HG03457 (cell line): ENCODE measurements around the gene DNAJC13.
"Not testable (repeated sequence)": the region's sequence is repeated elsewhere in the genome, so short reads cannot be mapped to it uniquely, and the experiment has no call there.

Experiments
- ATAC-seq: cut with Tn5 transposase; IDR thresholded peaks from one replicate; pipeline ENCODE4 v1.9.1; 2021; ENCODE audit warnings: moderate number of reproducible peaks; ENCODE audit not compliant: unreplicated experiment

The DNAJC13 gene

GRCh38 chr3:132416807-132417694 is at the start of gene DNAJC13:
Gene DNAJC13, plus strand, starts transcription at chr3:132417502. Its CDS starts 17,049 bp downstream, at chr3:132434551.
- peak; percentile 75 for ATAC-seq

- no peak for ATAC-seq
Observed at GRCh38 chr3:132368515-132368914, 48.8 kb upstream of the DNAJC13 start.

- no peak for ATAC-seq
Observed at GRCh38 chr3:132368962-132369361, 48.3 kb upstream of the DNAJC13 start.

GRCh38 chr3:132376945-132377354 is 40.4 kb upstream of the DNAJC13 start:
- not testable (repeated sequence) for ATAC-seq

- ATAC-seq = no peak
Observed at GRCh38 chr3:132378048-132378762, 39.1 kb upstream of the DNAJC13 start.

- no peak for ATAC-seq
Observed at GRCh38 chr3:132378846-132379245, 38.5 kb upstream of the DNAJC13 start.

GRCh38 chr3:132380920-132381319 is 36.4 kb upstream of the DNAJC13 start:
- no peak for ATAC-seq

GRCh38 chr3:132381348-132381944 is 35.9 kb upstream of the DNAJC13 start:
- no peak for ATAC-seq

GRCh38 chr3:132382267-132382666 is 35.0 kb upstream of the DNAJC13 start:
- ATAC-seq = no peak

- ATAC-seq = no peak
Observed at GRCh38 chr3:132382688-132383194, 34.6 kb upstream of the DNAJC13 start.

- no peak for ATAC-seq
Observed at GRCh38 chr3:132386259-132386658, 31.0 kb upstream of the DNAJC13 start.

- not testable (repeated sequence) for ATAC-seq
Observed at GRCh38 chr3:132392675-132393074, 24.6 kb upstream of the DNAJC13 start.

GRCh38 chr3:132394320-132394719 is 23.0 kb upstream of the DNAJC13 start:
- no peak for ATAC-seq

- ATAC-seq = no peak
Observed at GRCh38 chr3:132395126-132395525, 22.2 kb upstream of the DNAJC13 start.

GRCh38 chr3:132396255-132396654 is 21.0 kb upstream of the DNAJC13 start:
- no peak for ATAC-seq

GRCh38 chr3:132396776-132397175 is 20.5 kb upstream of the DNAJC13 start:
- not testable (repeated sequence) for ATAC-seq

GRCh38 chr3:132399054-132399929 is 18.0 kb upstream of the DNAJC13 start:
- no peak for ATAC-seq

- no peak for ATAC-seq
Observed at GRCh38 chr3:132401255-132401654, 16.0 kb upstream of the DNAJC13 start.

- ATAC-seq = no peak
Observed at GRCh38 chr3:132404276-132404675, 13.0 kb upstream of the DNAJC13 start.

- no peak for ATAC-seq
Observed at GRCh38 chr3:132405188-132405587, 12.1 kb upstream of the DNAJC13 start.
